Measurements from ENCODE around the gene P3H3.

- TF ChIP-seq CTCF (IDR thresholded peaks at IDR 0.05) (no peak), POLR2AphosphoS5 (IDR thresholded peaks at IDR 0.05) (no peak), POLR2A (IDR thresholded peaks at IDR 0.05) (no peak)
These were observed 17.4 kb upstream of the P3H3 start for GRCh38 chr12:6810758-6811157.

Measured in breast epithelium (tissue), 3 donors.